Adrenal gland (tissue), 12 donors: ENCODE measurements around the gene PGRMC2. TPM values are rescaled to one million over a fixed set of nuclear protein-coding genes. Genes with fewer than 3 reads are reported as not detected.
A peak's percentile ranks its signal among the peaks of the same experiment; 100 is the strongest.

Experiments
- DNase-seq, 7 donors: peaks; one replicate each; pipeline ENCODE4 v3.0.0-alpha.2; 2019 to 2020
- H3K27ac ChIP-seq, 5 donors: fragments of 200-600 bp; sonication (generic) in 4 of 5; 1 replicate in 3 of 5; 2 replicates in 2 of 5; pipeline versions ENCODE4 v1.5.1 to v1.8.0; 2016 to 2020; ENCODE audit warnings: mild to moderate bottlenecking in 1 of 5
- H3K27me3 ChIP-seq: fragments of 200-600 bp; 2 replicates; pipeline ENCODE4 v1.8.0; 2021
- H3K36me3 ChIP-seq, 2 donors: fragments of 200-600 bp; replicated peaks in 1 of 2; 1 replicate in 1 of 2; 2 replicates in 1 of 2; pipeline versions ENCODE4 v1.5.1 to v1.8.0; 2018 to 2022
- H3K4me1 ChIP-seq, 2 donors: fragments of 200-600 bp; replicated peaks in 1 of 2; 1 replicate in 1 of 2; 2 replicates in 1 of 2; pipeline versions ENCODE4 v1.5.1 to v1.8.0; 2018 to 2021
- H3K4me3 ChIP-seq, 4 donors: fragments of 200-600 bp; sonication (generic) in 3 of 4; one replicate each; pipeline ENCODE4 v1.5.1; 2016 to 2018
- H3K9me3 ChIP-seq, 3 donors: fragments of 200-600 bp; sonication (generic) in 1 of 3; replicated peaks in 1 of 3; 1 replicate in 2 of 3; 2 replicates in 1 of 3; pipeline versions ENCODE4 v1.5.1 to v1.8.0; 2016 to 2021
- POLR2A ChIP-seq, 2 donors: fragments of 450-650 bp; IDR thresholded peaks; one replicate each; pipeline ENCODE4 v1.6.1; 2017; ENCODE audit warnings: antibody characterized with exemption in 2 of 2, mild to moderate bottlenecking in 2 of 2, moderate library complexity in 1 of 2
- WGBS, 4 donors: extraction: QIAGEN DNeasy Blood & Tissue Kit in 2 of 4; methylation state at CpG; one replicate each; pipeline versions ENCODE4 v1.1.5 to v1.1.7; 2013 to 2017; 5-methylcytosine and 5-hydroxymethylcytosine counted together
- intact Hi-C, 2 donors: fragments of 100-400 bp; cut with DNase I; formaldehyde crosslinking; loops; one replicate each; pipeline versions ENCODE4 v1.14.1 to v1.15.0; 2022 to 2023
- polyA plus RNA-seq, 3 donors: library from polyadenylated mRNA; stranded (reverse); fragments of 200-250 nt in 2 of 3; fragments of 350-450 nt in 1 of 3; fragmentation: Illumina TruSeq in 1 of 3; extraction: RNeasy Lipid Tissue Mini Kit (QIAGEN cat#74804) in 1 of 3; gene quantifications; one replicate each; pipeline ENCODE4 v1.2.3, GENCODE V29; 2013 to 2014
- total RNA-seq, 9 donors: library from RNA; depleted of rRNA in 4 of 9; stranded (reverse); fragments of >200 nt in 4 of 9; fragments of 120-200 nt in 1 of 9; fragmentation: NEBNext Ultra II Directional in 1 of 9; extraction: Animal tissue kit (Norgen Biotek cat#: 25700) in 1 of 9; gene quantifications; one replicate each; pipeline versions ENCODE4 v1.1.0 to v1.2.4, GENCODE V29; 2013 to 2023
- TF ChIP-seq, protein P1 (sequence below), 6 experiments: fragments of 450-650 bp in 4 of 6; fragments of 200-600 bp in 2 of 6; sonication (generic) in 1 of 6; IDR thresholded peaks; 1 replicate in 5 of 6; 2 replicates in 1 of 6; pipeline versions ENCODE4 v1.5.1 to v1.8.0; 2016 to 2021; ENCODE audit warnings: antibody characterized with exemption in 6 of 6, mild to moderate bottlenecking in 2 of 6, moderate library complexity in 1 of 6
- donor health status: healthy with polysubstance abuse.
- donor health status: Bipolar disorder and iron deficiency.
- donor health status: DM: yes; HTN: yes; CAD: no.
- donor health status: DM: no; HTN: no; CAD: no.
- donor health status: DM: no; HTN: no; CAD: no.
- donor health status: DM: yes; HTN: yes; CAD: no.

Gene PGRMC2
- total and polyA plus RNA-seq, 12 donors, result 22.9 to 152 (median 43.8) TPM

DNA sequence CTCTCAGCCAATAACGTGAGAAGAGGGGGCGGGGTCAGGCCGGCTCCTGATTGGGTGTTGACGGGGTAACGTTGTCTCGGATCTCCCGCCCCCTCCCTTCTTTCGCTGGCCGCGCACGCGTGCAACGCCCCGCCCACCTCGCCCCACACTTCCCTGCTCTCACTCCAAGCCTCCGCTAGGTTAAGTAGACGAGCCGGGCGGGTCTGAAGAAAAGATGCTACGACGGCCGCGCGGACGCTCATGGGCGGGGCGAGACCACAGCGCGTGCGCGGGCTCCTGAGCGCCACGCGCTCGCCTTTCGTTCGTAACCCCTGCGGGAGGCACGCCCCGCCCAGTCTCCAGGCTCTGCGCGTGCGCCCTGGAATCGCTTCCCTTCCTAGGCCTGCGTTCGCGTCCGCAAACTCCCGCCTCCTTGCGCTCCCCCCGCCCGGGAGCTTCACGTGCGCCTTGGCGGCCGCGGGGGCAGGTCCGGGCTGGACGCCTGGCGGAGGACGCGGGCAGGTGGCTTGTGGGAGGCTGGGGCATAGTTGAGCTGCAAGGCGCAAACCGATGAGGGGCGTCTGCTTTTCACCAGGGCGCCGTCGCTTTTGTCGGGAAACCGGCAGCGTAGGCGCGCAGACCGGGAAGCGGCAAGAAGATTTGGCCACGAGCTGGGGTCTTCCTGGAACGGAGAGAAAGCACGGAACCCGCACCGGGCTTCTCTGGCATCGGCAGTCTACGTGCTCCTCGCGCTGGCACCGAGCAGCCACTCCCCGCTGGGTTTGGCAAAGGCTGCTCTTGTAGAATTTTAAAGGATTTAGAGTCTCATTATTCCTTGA lies 467 bp upstream of the PGRMC2 start:
- H3K27ac ChIP-seq, result peak overlapping the region; percentile 82 to 97 (median 96)
- intact Hi-C loops, result no loop called here
- peak overlapping the region; percentile 72 to 91 (median 85) for H3K4me3 ChIP-seq
- no peaks in the 10 kb centered on the region for H3K36me3 ChIP-seq
- TF ChIP-seq POLR2A (IDR thresholded peaks at IDR 0.05), result peak; percentile 79 to 80
- TF ChIP-seq, protein P1, sequence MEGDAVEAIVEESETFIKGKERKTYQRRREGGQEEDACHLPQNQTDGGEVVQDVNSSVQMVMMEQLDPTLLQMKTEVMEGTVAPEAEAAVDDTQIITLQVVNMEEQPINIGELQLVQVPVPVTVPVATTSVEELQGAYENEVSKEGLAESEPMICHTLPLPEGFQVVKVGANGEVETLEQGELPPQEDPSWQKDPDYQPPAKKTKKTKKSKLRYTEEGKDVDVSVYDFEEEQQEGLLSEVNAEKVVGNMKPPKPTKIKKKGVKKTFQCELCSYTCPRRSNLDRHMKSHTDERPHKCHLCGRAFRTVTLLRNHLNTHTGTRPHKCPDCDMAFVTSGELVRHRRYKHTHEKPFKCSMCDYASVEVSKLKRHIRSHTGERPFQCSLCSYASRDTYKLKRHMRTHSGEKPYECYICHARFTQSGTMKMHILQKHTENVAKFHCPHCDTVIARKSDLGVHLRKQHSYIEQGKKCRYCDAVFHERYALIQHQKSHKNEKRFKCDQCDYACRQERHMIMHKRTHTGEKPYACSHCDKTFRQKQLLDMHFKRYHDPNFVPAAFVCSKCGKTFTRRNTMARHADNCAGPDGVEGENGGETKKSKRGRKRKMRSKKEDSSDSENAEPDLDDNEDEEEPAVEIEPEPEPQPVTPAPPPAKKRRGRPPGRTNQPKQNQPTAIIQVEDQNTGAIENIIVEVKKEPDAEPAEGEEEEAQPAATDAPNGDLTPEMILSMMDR (IDR thresholded peaks at IDR 0.05), result peak; percentile 6 to 53 (median 24)
- 0 to 1% (median 0%) methylated on average over 10 to 86 of the region's 86 CpGs for WGBS, 4 donors
- no peaks in the 10 kb centered on the region for H3K9me3 ChIP-seq
- DNase-seq, result peak; percentile 99 to 100 (median 100)
- peaks cover 17 to 30% of the 10 kb centered on the region in 2 donors for H3K4me1 ChIP-seq
- no peaks in the 10 kb centered on the region for H3K27me3 ChIP-seq

- Histone ChIP-seq H3K9me3 (no peaks in the 10 kb centered on the region), H3K4me3 (peak overlapping the region in 3 of 4 donors; percentile 14 to 91 (median 72)), H3K4me1 (peaks cover 17 to 36% of the 10 kb centered on the region in 2 donors), H3K27me3 (no peaks in the 10 kb centered on the region), H3K27ac (peak overlapping the region in 4 of 5 donors; percentile 33 to 97 (median 89)), H3K36me3 (no peaks in the 10 kb centered on the region)
- TF ChIP-seq, protein P1 (IDR thresholded peaks at IDR 0.05), result no peak
- TF ChIP-seq POLR2A (IDR thresholded peaks at IDR 0.05), result peak in 1 of 2 donors; percentile 63
- DNase-seq, result peak in 1 of 7 donors; percentile 29
- intact Hi-C loops, result no loop called here
- 2 to 3% (median 2%) methylated on average over 11 of the region's 11 CpGs for WGBS, 4 donors
Measured at GRCh38 chr4:128286474-128287058, 1.0 kb downstream of the PGRMC2 start.

DNA sequence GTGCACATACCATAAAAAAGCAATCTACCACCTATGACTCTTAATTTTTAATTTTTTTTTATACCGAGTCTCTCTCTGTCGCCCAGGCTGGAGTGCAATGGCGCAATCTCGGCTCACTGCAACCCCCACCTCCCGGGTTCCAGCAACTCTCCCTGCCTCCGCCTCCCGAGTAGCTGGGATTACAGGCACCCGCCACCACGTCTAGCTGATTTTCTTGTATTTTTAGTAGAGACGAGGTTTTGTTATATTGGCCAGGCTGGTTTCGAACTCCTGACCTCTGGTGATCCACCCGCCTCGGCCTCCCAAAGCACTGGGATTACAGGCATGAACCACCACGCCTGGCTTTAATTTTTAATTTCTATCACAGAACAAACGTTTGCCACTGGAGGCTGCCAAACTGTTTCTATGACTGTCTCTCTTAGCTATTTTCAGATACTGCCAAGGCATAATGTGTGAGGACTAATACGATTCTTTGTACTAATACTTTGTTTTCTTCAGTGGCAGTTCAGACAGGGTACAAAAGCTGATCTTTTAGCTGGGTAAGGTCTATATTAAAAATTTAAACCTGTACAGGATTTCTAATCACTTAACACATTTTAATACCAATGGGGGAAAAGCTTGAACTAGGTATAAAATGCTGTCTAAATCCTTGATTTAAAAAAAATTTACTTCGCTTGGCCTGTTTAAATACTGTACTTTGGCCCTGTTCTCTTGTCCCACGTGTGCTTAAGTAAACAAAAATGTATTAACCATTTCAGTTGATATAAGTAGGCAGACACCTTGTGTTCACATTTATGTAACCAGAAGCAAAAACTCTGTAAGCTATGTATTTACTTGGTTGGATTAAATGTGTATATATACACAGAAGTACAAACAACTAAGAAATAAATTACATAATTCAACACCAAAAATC lies 2.3 kb downstream of the PGRMC2 start:
- Histone ChIP-seq H3K27me3 (no peaks in the 10 kb centered on the region), H3K9me3 (no peaks in the 10 kb centered on the region), H3K36me3 (no peaks in the 10 kb centered on the region), H3K27ac (peak overlapping the region in 2 of 5 donors; percentile 4 to 97), H3K4me3 (peak overlapping the region in 1 of 4 donors; percentile 72), H3K4me1 (peaks cover 17 to 36% of the 10 kb centered on the region in 2 donors)
- TF ChIP-seq POLR2A (IDR thresholded peaks at IDR 0.05), result no peak
- TF ChIP-seq, protein P1 (IDR thresholded peaks at IDR 0.05), result no peak
- 75 to 82% (median 78%) methylated on average over 18 of the region's 18 CpGs for WGBS, 4 donors
- intact Hi-C loops, result no loop called here
- DNase-seq, result no peak
